Colon (tissue), 2 donors: ENCODE results near the gene PLCH2.

Experiments used
- FAIRE-seq: peaks from 2 replicates; lab custom pipeline; 2012; peaks lifted over from hg19 to GRCh38; lab: Jason Lieb, UNC
- donor health status: control.
- donor health status: control.

Gene PLCH2

DNA sequence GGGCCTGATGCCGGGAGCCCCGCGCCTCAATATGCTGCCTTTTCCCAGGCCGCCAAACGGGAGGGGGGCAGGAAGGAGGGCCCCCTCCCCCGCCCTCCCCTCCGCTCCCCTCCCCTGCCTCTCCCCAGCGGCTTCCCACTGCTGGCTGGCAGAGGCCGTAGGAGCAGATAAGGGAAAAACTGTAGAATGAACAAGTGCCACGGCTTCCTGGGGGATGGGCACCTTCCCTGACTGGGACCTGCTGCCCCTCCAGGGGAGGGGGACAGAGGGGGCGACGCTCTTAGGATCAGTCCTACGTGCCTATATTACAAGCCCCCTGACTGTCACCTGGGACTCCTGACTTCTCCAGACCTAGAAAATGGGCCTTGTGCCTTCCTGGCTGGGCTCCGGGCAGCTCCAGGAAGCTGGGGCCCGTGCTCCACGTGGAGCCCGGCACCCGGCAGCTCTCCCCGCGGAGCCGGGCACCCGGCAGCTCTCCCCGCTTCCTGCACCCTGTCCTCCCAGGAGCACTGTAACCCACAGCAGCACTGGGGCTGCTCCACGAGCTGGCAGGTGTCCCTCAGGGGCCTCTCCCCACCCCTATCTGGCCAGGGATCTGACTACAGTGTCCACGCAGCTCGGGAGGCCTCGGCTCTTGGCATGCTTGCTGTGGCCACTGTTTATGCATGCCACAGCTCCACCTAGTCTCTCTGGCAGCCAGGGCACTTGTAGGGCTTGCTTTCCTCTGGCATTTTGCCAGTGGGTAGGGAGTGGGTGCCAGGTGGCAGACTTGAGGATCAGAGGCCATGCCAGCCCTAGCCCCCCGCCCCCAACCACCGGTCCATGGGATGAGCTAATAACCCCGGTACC, 54.6 kb downstream of the PLCH2 start:
- FAIRE-seq = no peak

DNA sequence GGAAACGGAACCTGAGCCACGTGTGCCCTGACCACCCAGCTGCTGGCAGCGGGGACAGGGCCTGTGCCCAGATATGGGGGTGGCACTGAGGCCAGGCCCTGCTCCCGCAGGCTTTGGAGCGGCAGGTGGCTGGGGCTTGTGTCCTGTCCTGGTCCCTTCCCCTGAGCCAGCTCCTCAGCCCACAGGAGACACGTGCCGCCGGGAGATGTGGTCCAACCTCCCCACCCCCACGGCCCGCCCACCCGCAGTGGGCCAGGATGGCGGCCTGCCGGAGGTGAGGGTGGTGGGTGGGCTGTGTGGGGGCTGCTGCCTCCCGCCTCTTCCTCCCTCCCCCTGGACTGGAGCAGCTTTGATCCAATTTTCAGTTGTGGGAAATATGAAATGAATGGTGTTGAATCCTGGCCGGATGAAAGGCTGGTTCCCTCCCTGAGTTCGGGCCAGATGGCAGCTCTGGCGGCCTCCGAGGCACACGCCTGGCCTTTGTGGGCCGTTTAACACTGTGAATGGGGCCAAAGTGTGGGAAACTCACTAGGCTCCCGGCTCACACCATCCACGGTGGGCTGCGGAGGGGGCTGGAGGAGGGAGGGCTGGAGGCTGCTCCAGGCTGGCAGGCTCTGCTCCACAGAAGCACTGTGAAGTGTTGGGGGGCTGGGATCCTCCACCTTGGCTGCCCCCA, 56.5 kb downstream of the PLCH2 start:
- FAIRE-seq = no peak

DNA sequence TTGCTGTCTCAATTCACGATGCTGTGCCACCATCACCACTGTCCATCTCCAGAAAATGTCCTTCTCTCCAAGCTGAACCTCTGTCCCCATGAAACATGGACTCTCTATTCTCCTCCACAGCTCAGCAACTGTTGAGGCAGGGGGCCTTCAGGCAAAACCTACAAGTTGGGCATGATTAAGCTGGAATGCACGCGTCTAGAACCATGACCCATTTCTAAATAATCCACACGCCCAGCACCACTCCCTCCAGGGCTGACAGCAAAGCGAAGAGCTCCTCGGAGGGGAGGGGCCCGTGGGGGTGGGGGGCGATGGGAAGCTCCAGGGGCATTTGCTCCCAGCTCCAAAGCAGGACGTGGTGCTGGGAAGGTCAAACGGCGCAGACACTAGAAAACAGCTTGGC, 57.3 kb downstream of the PLCH2 start:
- FAIRE-seq = no peak

DNA sequence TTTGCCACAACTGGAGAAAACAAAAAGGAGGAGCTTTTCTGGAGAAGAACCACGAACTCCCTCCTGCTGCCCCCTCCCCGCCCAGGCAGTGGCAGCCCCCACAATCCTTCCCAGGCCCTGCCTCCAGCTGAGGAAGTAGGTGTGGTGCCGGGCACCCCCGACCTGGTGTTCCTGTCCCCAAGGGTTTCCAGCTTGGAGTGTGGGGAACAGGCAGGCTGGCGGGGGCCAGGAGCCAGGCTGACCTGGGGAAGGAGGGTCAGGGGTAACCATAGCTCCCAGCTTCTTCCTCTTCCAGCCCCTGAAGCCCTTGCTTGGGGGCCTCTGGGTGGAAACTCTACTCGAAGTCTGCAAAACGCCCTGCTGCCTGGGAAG, 58.2 kb downstream of the PLCH2 start:
- no peak for FAIRE-seq

DNA sequence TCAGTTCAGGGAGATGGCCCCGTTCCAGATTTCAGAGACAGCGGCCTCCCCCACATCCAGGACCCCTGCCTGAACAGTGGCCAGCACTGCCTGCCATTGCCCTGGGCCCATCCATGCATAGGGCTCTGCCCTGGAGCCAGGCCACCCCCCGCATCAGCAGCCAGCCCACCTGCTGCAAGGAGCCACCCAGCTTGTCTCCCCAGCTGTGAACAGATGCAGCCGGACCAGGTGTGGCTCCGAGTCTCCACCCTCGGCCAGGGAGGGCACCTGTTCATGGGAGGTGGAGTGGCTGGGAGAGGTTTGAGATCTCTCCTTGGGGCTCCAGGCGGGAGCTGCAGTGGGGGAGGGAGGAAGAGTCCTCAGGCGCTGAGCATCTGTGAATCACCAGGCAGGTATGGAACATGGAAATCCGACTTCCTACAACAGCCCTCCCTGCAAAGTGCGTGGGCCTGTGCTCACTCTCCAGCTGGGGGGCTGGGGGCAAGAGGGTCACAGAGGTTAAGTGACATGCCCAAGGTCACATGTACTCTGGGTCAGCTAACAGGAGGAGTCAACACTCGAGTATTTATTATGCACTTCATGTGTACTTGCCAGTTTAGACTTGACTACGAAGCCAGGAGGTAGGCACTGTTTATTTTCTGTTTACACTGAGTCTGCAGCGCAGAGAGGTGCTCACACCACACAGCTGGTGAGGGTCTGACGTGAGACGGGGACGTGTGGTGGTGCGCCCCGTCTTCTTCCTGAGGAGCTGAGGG, 58.8 kb downstream of the PLCH2 start:
- FAIRE-seq = no peak

DNA sequence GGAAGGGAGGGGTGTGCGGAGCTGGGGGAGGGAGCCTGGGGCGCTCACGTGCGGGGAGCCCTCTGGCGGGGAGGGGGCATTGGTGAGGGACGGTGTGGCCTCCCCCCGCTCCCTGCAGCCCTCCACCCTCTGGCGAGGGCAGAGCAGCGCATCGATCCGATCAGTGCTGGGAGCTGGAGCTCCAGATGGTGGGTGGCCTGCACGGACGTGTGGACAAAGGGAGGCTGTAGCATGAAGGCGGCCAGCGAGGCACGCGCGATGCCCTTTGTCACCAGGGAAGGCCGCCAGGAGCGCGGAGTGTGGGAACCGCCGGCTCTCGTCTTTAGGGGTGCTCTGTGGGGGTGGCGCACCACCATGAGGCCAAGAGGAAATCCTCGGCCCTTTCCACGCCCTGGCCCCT, 59.4 kb downstream of the PLCH2 start:
- no peak for FAIRE-seq

DNA sequence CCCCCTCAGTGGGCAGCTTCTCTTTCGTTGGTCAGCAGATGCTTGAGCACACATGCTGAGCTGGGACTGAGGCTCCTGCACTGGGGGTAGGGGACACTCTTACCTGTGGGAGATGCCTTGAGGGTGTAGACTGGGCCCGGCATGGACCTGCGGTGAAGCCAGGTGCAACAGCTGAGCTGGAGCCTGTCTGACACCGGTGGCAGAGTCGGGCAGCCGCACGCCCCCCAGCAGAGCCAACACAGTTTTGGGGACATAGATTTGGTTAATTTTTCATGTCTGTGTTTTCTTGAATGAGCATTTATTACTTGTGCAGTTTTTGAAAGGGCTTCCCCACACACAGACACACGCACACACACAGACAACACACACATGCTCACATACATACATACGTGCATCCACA, 59.9 kb downstream of the PLCH2 start:
- no peak for FAIRE-seq

DNA sequence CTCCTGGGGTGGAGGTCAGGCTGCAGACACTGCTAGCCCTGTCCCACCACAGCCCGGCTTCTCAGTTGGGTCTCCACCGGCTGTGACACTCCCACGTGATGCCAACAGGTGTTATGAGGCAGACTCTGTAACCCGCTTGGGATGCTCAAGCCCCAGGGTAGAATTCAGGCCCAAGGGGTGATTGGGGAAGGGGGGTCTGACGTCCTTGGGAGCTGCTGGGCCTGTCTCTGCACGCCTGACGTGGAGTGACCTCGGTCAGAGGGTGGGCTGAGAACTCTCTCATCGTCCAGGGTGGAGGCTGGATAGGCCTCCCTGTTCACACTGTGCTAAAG, 61.7 kb downstream of the PLCH2 start:
- FAIRE-seq = no peak

DNA sequence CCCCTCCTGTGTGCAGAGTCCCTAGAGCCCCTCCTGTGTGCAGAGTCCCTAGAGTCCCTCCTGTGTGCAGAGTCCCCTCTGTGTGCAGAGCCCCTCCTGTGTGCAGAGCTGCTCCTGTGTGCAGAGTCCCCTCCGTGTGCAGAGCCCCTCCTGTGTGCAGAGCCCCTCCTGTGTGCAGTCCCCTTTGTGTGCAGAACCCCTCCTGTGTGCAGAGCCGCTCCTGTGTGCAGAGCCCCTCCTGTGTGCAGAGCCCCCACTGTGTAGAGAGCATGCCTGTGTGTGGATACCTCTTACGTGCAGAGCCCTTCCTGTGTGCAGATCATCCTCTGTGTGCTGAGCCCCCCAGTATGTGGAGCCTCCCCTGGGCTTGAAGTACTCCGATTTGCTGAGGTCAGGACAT, 62.3 kb downstream of the PLCH2 start:
- FAIRE-seq = no peak

DNA sequence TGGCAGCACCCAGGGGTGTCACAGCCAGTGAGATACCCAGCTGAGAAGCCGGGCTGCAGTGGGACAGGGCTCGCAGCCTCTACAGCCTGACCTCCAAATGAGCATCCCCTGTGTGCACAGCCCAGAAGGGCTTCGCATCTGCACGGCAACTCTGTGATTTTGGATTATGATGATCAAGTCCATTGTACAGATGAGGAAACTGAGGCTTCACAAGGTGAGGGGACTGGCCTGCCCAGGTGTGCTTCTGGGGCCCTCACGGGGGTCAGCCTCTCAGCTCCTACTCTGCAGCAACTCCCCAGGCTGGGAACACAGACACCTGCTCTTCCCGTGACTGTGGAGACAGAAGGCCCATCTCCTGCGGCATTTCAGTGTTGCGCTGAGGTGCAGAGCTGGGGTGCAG, 62.8 kb downstream of the PLCH2 start:
- FAIRE-seq = no peak

DNA sequence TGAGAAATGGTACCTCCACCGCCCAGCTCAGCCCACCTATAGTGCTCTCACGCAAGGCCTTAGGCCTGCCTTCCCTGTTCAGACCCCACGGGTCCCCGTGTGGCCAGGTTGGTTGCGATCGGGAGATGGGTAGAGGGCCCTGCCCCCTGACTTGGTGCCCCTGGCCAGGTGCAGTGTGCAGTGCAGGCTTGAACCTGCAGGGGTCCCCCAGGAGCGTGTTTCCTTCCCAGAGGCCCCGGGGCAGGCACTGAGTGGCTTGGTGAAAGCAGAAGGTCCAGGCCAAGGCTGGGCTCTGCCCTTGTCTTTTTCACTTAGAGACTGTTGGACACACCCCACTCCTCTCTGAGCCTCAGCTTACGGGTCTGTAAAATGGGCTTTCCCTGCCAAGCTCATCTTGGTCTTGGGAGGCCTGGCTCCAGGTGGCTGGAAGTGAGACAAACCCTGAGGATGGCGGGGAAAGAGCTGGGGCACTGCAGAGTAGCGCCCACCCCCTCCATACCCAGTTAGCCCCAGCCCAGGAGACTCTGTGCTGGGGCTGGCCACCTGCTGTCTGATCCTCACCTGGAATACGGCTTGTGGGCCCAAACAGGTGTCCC, 63.3 kb downstream of the PLCH2 start:
- no peak for FAIRE-seq

DNA sequence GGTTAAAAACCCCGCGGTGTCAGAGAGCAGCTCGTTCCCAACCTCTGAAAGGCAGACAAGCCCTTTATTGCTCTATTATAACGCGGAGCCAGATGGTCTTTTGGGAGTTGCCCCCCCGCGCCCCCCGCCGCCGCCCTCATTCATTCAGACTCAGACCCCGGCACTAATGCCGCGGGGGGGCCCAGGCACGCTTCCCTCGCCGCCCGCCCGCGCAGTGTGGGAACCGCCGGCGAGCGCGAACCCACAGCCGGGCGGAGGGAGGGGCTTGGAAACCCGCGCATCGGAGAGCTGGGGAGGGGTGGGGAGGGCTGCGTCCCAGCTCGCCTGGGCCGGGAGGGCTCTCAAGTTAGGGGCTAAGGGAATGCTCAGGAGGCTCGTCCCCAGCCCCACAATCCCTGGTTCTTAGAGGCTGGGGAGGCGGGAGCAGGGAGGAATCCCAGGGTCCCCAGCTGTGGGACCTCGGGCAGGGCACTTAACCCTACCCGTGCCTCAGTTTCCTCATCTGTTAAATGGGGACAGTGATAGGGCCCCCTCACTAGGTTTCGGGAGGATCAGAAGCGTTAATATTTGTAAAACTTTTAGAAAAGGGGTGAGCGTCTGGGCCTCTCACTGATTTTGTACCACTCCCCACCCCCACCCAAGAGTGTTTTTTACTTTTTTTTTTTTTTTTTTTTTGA, 64.9 kb downstream of the PLCH2 start:
- no peak for FAIRE-seq

DNA sequence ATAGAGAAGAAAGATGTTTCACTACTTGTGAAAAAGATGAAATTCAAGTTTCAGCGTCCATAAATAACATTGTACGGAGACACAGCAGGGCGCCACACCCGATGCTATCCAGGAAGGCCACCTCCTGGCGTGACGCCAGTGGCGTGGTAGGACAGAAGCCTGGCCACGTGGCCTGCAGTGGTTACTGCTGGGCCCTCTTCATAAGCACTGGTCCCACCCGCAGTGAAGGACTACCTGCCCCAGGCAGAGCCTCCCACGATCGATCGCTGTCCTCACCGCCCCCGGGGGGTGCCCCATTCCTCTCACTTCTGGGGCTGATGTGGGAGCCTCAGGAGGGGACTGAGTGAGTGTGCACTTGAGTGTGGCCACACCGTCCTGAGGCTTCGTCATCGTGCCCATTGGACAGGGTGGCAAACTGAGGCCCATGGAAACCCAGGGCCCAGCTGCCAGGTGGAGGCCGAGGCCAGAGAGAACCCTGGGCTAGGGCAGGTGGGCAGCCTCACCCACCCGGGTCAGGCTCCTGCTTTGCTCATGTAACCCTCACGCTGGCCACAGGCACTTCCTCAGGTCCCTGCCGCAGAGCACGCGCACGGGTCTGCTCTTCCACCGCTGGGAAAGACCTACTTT, 65.6 kb downstream of the PLCH2 start:
- FAIRE-seq = no peak

DNA sequence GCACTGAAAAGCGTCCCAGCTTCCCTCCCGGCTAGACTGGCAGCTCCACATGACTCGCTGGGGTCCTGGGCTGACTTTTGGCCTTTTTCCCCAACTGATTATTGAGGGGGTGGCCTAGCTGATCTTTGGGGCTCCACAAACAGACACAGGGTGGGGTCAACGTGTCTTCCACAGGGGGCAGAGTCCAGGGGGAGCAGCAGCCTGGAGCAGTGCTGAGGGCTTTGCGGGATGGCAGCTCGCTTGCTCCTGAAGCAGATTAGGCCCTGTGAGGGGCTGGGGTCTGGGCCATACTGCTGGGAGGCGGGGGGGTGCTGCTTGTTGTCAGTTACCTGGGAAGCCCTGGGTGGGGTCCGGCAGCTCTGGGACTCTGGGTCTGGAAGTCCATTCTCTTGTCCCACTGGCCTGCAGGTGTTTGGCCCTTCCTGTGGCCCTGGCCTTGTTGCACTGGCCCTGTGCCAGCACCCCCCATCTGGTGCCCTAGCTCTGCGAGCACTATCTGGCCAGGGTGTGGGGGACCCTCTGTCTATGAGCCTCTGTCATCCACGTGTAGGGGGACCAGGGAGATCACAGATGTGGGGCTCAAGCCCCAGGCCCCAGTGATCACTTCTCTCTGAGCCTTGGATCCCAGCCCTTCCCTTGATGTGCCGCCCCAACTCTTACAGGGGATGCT, 66.3 kb downstream of the PLCH2 start:
- FAIRE-seq = no peak

DNA sequence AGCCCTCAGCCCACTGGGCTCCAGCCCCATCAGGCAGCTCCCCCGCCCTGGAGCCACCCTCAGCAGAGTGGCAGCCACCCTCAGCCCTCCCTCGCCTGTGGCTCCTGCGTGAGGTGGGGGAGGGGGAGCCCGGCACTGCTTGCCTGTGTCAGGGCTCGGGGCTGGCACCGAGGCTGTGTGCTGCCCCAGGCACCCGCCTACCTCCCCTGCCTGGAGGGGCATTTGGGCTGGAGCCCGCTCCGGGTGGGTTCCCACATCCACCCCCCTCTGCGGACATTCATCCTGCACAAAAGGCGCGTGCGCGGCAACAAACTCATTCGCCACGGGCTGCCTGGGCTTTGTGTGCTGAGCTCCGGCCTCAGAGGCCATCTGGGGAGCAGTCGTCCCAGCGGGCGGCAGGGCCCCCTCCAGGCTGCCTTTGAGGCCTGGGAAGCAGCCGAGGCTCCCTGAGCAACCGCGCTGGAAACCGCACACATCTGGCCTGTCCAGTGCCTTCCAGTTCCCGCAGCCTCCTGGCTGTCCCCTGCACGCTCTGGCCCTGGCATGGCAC, 67.5 kb downstream of the PLCH2 start:
- no peak for FAIRE-seq

DNA sequence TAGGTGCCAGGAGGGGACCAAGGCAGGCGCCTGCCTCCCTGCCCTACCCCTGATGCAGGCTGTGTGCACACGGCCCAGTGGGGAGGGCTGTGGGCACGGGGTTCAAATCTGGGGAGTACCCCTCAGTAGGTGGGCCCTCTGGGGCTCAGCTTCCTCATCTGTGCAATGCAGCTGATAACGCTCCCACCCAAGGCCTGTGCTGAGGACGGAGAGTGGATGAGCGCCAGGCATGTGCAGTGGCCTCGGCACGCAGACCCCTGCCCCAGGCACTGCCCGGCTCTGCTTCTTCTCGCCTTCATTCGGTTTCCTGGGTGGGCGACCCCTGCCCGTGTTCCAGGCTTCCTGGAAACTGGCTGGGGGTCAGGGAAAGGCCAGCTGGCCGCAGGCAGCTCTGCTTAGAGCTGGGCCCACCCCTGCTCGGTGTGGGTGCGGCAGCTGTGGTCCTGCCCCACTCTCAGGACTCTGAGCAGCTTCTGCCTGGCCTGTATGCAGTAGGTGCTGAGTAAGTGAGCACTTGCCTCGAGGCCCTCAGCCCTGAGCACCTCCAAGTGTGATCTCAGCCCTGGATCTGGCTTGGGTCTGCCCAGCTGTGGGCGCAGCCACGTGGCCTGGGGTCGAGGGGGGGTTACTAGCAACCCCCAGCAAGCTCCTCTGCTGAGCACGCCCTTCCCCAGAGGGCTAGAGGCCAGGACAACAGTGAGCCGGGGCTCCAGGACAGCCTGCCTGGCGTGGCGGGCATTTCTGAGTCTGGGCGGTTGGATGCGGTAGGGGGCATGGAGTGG, 68.2 kb downstream of the PLCH2 start:
- FAIRE-seq = no peak

DNA sequence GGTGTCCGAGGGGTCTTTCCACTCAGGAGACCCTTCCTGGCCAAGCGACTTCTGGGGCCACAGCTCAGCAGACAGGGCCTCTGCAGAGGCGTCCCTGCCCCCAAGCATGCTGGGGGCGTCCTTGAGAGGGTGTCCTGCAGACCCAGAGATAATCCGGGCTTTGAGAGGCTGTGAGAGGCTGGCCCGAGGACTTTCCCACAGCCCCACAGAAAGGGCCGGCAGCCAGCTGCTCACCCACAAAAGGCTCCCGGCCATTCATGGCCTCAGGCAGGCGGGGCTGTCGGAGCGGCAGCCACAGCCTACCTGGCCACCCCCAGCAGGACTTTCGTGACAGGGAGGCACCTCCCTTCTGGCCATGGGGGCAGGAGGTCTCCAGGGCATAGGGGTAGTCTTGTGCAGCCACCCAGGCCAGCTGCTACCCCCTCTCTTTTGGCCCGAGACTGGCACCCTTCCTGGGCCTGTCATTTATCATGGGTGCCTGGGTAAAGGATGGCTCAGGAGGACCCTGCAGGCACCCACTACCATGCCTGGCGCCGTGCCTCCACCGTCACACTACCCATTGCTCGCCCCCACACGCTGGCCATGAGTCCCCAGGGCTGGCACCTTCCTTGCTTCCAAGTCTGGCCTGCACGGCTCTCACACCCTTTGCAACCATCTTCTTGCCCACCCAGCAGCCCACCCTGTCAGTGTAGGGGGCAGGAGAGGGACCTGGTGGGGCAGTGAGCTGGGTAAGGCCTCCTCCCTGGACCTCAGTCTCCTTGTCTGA, 69.0 kb downstream of the PLCH2 start:
- no peak for FAIRE-seq

DNA sequence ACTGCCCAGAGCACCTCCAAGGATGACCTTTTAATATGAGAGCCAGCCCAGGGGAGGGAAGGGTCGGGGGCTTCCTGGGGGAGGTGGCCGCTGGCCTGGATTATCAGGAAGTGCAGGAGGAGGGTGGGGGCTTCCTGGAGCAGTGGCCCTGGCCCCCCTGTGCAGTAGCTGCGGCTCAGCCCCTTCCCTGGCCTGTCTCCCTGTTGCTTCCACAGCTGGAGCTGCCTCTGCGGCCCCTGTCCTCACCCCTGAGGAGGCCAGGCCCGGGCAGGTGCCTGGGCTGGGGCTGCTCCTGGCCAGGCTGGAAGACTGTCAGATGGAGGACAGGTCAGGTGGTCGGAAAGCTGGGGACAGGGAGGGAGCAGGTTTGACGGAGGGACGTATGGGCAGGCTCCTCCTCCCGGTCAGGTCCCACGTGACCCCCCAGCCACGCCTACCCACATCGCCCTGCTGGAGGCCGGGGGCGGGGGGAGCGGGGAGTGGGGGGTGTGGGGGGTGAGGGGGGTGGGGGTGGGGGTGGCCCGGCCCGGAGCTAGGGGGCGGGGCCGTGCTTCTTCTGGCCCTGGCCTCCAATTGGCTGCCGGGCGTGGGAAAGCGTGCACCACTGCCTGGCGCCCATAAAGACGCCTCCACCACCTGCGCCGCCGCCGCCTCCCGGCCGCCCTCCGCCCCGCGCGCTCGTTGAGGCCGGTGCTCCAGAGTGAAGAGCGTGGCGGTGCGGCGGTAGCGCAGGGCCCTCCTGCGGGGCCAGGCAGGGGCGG, 69.8 kb downstream of the PLCH2 start:
- no peak for FAIRE-seq
